Activated T-cell treated with anti-CD3 and anti-CD28 coated beads for 48 hours (primary cell): ENCODE results near the gene SLC4A1AP.
A peak's percentile ranks its signal among the peaks of the same experiment; 100 is the strongest.

Source experiments
- DNase-seq: peaks from one replicate; pipeline ENCODE4 v3.0.0-alpha.2; 2020; ENCODE audit warnings: low read depth

SLC4A1AP gene

DNA sequence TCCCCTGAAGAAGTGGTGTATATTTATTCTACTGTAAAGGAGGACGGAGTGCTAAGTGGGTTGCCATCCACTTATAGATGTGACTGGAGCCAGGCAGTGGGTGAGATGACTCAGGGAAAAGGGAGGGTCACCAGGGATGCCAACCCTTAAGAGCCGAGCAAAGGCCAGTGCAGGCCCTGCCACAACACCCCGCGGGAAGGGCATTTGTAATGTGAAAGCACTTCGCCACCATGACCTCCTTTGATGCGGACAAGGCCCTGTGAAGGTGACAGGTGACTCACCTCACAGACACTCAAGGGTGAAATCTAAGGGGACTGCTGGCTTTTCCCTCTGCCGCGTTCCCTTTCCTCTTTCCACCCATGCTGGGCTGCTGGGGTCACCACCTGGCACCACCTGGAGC is 57.6 kb downstream of the SLC4A1AP start:
- DNase-seq = no peak

DNA sequence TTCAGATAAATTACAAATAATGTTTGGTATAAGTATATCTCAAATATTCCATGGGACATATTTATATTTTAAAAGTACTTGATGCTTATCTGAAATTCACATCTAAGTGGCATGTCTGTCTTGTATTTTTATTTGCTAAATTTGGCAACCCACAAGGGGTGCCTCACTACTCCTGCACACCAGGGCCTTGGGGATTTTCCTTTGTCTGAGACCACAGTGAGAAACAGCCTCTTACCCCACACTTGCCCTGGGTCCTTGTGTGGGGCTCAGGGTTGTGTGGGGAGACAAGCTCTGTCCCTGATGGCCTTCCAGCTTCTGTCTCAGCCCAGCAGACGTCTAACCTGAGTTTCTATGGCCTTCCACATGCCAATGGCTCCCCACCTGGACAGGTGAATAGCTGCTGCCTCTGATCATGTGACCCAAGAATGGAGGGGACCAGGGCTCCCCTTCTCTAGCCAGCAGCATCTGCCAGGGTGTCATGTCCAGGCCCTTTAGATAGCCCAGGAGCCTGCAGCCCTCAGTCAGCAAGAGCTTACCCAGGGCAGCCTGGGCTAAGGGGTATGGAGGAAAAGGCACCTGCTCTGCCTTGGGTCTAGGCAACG is 58.3 kb downstream of the SLC4A1AP start:
- no peak for DNase-seq

DNA sequence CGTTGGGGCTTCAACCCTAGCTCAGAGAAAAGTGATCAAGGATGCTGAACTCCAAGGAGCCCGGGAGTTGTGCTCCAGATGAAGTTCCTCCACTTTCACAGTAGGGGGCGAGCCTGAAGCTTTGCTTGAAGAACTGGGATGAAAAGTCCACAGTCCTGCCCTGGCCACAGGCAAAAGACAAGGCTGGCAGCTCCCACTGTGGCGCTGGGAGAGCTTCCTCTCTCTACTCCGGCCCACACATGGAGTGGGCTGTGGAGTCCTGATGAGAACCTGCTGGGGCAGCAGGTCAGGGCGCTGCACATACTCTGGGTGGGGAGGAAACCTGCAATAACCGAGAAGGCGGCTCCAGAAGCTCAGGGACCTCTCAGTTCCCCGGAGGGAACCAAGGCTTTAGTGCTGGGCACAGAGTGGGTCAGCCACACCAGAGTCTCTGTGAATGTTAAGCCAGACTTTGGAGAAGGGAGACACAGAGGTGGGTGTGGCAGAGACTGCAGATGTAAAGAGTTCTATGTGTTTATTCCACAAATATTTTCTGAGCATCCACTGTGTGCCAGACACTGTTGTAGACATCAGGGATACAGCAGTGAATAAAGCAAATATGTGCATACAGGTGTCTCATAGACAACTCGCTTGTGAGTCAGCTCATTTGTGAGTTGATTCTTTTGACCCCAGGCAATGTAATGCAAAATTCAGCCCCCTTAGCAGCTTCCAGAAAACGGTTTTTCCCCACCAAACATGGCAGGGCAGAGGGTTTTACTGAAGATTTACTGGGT is 59.9 kb downstream of the SLC4A1AP start:
- DNase-seq = no peak

DNA sequence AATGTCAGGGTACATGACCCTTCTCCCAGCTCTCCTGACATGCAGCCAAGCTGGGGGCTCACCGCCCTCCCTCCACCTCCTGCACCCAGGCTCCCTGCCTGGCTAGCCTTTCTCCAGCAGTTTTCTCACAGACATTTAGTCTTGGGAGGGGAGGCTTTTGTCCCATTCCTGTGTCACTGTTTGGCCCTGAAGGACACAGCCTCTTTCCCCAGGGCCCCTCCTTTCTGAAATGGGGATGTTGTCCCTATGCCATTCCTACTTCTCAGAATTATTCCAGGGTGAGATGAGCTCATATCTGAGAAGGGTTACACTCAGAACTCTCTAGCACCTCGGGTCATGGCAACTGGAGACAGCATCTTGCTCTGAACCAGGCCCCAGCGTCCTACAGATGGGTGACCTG is 60.5 kb downstream of the SLC4A1AP start:
- no peak for DNase-seq

DNA sequence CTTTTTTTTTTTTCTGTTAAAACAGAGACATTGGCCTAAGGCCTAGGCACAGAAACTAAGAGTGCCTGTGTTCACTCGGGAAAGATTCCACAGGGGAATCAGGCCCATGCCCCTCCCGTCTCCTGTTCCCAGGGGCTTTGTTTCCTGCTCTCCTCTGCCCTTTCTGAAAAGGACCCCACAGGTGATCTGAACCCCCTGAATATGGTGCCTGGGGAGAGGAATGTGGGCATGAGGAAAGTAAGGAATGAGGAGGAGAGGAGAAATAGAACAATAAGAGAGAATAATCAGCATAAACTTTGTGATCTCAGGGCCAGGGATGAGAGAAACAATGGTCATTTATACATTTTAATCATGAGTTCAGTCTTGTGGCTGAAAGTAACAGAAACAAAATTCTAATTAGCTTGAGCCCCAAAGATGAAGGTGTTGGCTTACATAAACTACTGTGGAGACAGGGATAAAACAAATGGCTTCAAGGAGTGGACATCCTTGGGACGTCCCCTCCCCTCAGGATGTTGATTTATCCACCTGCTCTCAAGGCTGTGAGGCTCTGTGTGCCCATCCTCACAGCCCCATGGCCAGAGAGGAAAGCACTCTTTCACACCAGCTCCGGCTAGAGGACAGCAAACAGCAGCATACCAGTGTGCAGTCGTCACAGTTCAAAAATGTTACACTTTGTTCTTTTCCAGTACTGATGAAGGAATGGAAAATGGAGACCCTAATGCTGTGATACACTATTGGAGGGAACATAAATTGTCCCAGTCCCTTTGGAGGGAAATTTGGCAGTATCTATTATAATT is 61.4 kb downstream of the SLC4A1AP start:
- no peak for DNase-seq

DNA sequence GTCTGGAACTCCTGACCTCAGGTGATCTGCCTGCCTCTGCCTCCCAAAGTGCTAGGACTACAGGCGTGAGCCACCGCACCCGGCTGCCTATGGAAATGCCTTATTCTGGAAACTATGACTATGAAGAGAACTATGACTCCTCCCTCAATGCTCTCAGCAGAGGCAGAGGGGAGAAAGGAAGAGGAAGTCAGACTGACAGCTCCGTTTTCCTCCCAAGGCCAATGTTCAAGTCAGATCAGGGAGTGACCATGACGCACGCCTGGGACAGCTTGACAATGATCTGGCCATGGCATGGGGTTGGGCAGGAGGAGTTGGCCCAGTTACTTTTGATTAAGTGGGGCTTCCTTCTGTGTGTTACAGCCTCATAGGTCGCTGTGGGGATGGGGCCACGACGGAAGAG is 63.6 kb downstream of the SLC4A1AP start:
- no peak for DNase-seq

DNA sequence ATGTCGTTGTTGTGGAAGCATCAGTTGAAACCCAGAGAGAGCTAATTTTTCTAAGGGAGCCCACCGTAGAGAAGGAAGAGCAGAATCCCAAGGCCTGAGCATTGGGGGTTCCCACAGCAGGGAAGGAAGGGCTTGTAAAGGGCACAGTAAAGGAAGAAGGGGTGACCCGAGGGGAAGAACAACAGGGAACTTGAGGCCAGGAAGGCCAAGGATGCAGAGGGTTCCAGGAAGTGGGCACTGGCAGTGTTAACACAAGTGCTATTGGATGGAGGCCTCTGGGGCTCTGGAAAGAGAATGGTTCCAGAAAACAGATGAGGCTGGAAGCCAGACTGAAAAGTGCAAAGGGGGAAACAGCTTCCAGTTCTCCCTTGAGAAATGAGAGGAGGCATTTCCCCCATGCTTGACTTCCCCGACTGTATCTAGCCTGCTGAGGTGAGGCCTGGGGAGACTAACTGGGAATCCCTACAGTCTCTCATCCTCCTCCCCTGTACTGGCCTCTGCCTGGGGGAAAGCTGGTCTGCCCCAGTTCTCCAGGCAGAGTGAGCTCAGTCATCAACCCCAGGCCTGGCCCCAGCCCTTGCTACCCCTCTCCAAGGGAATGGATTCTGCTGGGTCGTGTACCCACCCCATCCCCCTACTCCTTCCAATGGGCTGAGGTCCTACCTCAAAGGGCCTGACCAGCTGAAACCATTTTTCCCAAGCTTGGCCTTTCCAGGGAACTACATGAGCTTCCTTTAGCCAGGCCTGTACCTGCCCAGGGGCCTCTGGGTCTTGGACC is 64.6 kb downstream of the SLC4A1AP start:
- no peak for DNase-seq

DNA sequence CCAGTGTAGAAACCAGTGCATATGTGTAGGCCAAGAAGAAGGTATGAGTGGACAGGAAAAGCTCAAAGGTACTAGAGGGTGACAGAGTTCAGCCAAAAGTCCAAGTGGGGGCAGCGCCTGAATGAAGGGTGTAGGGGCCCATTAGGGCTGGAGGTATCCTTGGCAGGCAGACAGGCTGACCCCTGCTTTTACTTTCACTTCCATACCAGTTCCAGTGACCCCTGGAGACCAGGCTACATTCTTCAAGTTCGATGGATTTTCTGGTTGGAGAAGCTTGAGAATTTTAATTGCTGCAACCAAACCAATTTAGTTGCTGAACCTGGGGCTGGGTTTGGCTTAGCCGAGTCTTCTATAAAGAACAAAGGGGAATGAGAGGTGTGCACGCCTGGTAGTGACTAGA is 65.5 kb downstream of the SLC4A1AP start:
- no peak for DNase-seq

DNA sequence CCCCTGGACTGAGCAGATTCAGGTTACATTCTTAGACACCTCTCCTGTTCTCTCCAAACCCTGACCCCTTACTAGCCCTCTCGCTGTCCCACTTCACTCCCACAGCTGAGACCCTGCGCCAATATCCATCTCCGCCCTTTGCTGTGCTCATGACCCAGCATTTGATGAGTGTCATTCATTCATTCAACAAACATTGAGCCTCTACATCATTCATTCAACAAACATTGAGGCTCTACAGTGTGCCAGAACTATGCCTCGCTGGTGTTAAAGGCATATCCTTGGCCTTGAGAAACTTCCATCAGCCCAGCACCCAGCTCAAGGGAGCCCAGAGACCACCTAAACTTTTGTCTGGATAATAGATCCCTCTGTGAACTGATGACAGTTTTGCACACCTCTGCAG is 65.9 kb downstream of the SLC4A1AP start:
- no peak for DNase-seq

DNA sequence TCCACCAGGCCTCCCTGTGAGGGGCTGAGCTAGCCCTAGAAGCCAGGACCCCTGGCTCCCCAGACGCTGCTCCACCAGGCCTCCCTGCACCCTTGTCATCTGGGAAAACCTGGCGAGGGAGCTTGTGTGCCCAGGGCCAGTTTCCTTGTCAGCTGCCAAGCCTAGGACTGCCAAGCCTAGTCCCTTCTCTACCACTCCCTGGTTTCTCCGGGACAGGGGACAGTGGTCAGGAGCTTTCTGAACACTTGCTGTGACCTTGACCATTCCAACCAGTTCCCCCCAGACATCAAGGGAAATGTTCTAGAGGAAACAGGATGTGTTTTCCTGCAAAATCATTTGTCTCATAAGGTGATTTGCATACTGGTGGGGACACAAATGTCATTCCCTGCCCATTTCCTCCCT is 66.6 kb downstream of the SLC4A1AP start:
- no peak for DNase-seq

DNA sequence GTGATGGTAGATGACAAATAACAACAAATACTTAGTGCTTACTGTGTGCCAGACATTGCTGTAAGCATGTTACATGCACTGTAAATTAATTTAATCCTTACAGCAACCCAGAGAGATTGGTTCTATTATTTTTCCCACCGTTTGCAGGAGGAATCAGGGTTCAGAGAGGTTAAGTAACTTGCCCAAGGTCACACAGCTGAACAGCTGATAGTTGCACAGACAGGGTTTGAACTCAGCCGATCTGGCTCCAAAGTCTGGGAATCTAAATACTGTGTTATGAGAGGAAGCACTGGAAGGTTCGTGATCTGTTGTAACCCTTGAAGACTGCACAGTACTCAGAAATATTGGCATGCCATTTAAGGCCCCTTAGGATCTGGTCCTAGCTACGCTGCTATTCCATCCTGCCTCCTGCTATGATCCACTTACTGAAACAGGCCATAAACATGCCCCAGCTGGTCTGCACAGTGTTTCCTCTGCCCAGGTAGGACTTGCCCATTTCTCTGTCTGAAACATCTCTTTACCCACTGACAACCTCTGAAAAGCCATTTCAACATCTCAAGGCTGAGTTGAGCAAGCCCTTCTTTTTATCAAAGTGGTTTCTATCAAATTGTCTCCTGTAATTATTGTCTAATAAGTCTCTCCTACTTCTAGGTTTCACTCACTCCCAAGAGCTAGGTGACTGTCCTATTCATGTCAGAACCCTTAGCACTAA is 67.4 kb downstream of the SLC4A1AP start:
- no peak for DNase-seq

DNA sequence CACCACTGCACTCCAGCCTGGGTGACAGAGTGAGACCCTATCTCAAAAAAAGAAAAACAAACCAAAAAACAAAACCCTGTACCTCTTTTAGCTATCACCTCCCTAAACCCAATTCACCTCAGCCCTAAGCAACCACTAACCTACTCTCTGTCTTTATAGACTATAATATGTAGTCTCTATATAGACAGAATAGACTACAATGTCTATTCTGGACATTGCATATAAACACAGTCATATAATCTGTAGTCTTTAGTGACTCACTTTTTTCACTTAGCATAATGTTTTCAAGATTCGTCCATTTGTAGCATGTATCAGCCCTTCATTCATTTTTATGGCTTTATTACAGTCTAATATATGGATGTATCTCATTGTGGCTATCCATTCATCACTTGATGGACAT is 70.6 kb downstream of the SLC4A1AP start:
- DNase-seq = no peak

DNA sequence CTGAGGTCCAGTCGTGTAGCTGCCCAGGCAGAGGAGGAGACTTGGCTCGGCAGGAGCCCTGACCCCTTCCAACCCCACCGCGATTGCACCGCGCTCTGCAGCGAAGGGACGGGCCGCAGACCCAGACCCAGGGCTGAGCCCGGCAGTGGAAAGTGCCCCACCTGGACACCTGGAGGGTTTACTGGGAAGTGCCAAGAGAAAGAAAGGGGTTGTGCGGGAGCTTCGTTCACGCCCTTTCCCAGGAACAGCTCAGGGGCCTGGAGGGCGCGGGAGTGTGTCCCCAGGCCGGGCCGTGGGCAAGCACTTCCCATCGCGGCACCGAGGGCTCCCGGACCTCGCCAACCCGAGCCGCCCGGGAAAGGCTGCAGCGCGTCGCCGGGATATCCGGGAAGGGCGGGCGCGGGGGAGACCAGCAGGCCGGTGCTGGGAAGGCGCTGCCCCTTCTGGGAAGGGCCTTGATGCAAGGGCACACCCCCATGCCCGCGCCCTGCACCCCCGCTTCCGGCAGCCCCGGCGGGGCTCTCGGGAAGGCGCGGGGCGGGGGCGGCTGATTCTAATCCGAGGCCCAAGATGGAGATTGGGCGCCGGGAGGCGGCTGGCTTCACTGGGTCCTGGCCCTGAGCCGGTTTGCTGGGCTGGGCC is 71.7 kb downstream of the SLC4A1AP start:
- DNase-seq = peak; percentile 70

DNA sequence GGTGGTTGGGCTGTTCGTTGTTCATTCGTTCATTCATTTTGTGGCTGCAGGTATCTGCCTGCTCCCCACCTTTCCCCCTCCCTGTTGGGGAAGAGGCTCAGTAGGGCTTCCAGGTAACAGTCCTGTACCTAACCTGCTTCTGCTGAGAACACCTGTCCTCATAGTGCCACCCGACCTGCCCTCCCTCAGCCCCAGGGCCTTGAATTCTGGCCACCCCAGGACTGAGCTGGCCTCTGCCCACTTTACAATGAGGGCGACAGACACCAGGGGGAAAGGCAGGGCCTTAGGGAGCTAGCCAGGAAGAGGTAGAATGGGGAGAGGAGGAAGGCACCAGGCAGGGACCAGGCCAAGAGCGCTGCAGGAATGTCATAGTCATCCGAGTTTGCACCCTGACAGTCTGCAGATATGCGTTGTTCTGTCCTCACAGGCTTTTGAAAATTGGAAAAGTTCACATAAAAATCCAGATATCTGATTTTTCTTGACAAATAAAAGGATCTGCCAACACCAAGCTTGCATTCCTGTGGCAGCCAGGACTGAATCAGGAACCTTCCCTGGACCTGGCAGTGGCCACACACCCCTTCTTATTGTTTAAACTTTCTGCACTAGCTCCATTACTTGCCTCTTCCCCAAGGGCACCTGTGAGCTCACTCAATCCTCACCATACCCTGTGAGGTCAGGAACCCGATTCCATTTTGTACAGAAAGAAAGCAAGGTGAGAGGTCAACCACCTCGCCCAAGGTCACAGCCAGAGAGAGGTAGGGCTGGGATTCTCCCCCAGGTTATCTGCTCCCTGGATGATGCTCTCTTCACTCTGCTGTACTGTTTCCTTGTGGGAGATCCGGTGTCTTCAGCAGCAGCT is 72.6 kb downstream of the SLC4A1AP start:
- no peak for DNase-seq

DNA sequence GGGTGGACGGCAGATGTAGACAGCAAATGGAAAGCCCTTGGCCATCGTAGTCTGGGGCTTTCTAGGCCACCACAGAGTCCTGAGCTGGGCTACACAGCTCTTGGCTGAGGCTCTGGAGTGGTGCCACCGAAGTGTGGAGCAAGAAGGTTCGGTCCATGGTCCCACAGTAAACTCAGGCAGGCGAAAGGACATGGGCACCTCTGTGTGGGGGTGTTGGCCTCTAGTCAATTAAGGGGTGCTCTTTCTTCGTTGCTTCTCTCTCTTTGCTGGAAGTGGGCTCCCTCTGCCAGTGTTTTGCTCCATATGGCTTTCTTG is 73.2 kb downstream of the SLC4A1AP start:
- no peak for DNase-seq

DNA sequence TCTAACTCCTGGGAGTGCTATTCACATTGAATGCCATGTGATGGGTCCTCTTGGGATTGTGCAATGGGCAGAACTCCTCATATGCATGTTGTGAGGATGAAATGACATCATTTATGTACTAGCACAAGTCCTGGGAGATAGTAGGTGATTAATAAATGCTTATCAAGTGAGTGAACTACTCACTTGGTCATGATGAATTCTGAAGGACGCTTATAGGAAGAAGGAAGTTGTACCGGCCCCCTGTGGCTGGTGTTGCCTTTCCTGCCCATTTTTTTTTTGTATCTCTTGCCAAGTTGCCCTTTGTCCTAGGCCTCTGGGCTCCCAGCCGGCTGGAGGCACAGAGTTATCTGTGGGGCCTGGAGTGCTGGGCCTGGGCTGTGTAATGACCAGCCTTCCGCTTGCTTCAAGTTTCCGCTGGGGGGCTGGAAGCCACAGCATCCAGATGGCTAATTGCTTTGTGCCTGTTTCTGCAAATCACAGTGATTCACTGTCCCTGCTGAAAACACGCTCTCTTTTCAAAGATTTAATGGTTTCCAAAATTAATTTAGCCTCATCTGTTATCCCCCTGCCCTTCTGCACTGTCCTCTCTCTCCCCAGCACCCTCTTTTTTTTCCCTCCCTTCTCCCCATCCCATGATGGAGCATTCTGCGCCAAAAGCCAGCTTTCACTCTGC is 74.1 kb downstream of the SLC4A1AP start:
- no peak for DNase-seq

DNA sequence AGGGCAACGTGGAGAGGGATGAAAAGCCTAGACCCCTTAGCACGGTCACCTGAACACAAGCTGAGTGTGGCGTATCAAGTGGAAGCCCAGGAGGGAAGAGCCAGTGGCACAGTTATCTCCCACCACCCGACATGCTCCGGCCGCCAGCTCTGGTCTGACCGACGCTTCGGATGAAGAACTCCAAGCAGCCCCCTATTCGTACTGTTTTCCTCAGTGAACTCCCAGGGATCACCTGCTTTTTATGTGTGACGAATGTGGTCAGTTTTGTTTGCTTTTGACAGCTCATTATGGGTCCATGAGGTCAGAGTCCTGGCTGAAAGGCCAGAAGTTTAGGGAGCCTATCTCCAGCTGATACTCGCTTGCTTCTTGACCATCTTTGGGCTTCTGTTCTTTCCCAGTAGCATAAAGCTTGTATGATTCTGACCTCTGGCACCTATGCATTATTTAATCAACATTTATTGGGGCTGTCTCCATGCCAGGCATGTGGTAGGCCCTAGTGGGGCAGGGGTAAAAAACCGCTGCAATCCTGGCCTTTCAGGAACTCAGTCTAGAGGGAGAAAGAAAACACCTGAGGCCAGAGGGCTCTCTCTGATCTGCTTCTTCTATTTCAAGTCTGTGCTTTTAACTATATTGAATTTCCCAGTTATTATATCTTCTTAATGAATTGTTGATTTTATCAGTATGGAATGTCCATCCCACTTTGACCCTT is 74.8 kb downstream of the SLC4A1AP start:
- DNase-seq = no peak

DNA sequence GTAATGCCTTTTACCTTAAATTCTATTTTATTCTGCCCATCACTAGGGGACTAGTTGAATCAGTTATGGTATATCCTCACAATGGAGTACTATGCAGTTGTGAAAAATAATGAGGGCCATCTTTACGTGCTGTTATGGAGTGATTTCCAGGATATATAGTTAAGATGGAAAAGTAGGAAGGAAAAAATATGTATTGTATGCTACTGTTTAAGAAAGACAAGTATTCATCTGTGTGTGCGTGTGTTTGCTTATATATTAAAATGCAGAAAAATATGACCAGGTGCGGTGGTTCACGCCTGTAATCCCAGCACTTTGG is 75.3 kb downstream of the SLC4A1AP start:
- DNase-seq = no peak

DNA sequence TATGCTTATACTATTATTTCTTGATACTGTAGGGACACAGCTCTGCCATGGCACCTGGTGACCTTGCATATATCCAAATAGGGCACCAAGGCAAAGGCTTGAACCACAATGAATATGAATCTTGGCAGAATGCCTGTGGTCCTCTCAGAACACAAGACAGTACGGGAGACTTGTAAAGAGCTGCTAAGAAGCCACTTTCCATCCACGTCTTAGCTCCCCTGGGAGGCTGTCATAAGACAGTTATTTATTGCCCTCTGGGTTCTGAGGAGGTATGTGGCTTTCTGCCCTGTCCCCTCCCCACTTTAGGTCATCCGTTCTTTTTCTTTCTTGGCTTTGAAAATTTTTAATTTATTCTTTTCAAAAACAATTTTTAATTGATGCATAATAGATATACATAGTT is 78.0 kb downstream of the SLC4A1AP start:
- DNase-seq = no peak
